Measurements from ENCODE around the gene CACNA1S.

The CACNA1S gene

GRCh38 chr1:201042779-201043461 is 69.3 kb downstream of the CACNA1S start:
- Histone ChIP-seq H3K4me1 (ENCODE audit: control insufficient read depth in 2 of 2, insufficient read depth in 1 of 2, low read depth in 1 of 2, low read length in 2 of 2) (peaks cover 10 to 14% of the 10 kb centered on the region in 2 donors), H2BK5ac (ENCODE audit: low read length) (no peak overlapping the region), H3K27me3 (ENCODE audit: control insufficient read depth in 3 of 3, insufficient read depth in 3 of 3, low read depth in 1 of 3, low read length in 3 of 3) (peaks cover 0 to 5% (median 0%) of the 10 kb centered on the region in 3 experiments), H3K4me3 (ENCODE audit: low read length in 2 of 2) (no peak overlapping the region), H3K79me1 (ENCODE audit: low read depth, low read length) (no peaks in the 10 kb centered on the region), H3K4me2 (ENCODE audit: insufficient read depth, low read length, poor library complexity, severe bottlenecking) (no peak overlapping the region), H2BK120ac (ENCODE audit: low read depth, low read length) (no peak overlapping the region), H4K91ac (ENCODE audit: low read depth, low read length, poor library complexity) (no peak overlapping the region), H3K27ac (replicated peaks; ENCODE audit: low read length) (no peak overlapping the region), H2AK5ac (ENCODE audit: low read depth, low read length) (no peak overlapping the region), H3K36me3 (replicated peaks in 1 of 2; ENCODE audit: control insufficient read depth in 2 of 2, insufficient read depth in 2 of 2, low read length in 2 of 2) (no peaks in the 10 kb centered on the region), H2BK15ac (ENCODE audit: low read length) (no peak overlapping the region), H3K14ac (ENCODE audit: low read length) (no peak overlapping the region), H2AFZ (ENCODE audit: low read length) (peak overlapping the region; percentile 36), H2BK12ac (ENCODE audit: low read length) (no peak overlapping the region), H3K9ac (ENCODE audit: low read depth, low read length, poor library complexity) (no peak overlapping the region), H3K9me3 (replicated peaks in 1 of 2; ENCODE audit: control insufficient read depth in 2 of 2, insufficient read depth in 1 of 2, low read depth in 1 of 2, low read length in 2 of 2) (no peaks in the 10 kb centered on the region), H3K4ac (ENCODE audit: low read length) (no peak overlapping the region), H3K18ac (ENCODE audit: low read length) (peak overlapping the region; percentile 6), H3K23ac (ENCODE audit: low read depth, low read length, poor library complexity) (no peak overlapping the region), H4K8ac (ENCODE audit: low read depth, low read length) (no peak overlapping the region)
- peak; percentile 61 for DNase-seq (ENCODE audit: low spot score)
- WGBS, 2 donors (ENCODE audit: extremely low coverage in 2 of 2, insufficient read length in 2 of 2, insufficient replicate concordance in 1 of 2) = no CpG with 5 or more reads among the region's 13 CpGs

- H3K4ac ChIP-seq (ENCODE audit: low read length) = no peak overlapping the region
- H3K36me3 ChIP-seq (replicated peaks in 1 of 2; ENCODE audit: control insufficient read depth in 2 of 2, insufficient read depth in 2 of 2, low read length in 2 of 2) = no peaks in the 10 kb centered on the region
- no peak for DNase-seq (ENCODE audit: low spot score)
- peaks cover 0 to 10% (median 0%) of the 10 kb centered on the region in 3 experiments for H3K27me3 ChIP-seq (ENCODE audit: control insufficient read depth in 3 of 3, insufficient read depth in 3 of 3, low read depth in 1 of 3, low read length in 3 of 3)
- no peak overlapping the region for H2AFZ ChIP-seq (ENCODE audit: low read length)
- H3K14ac ChIP-seq (ENCODE audit: low read length) = no peak overlapping the region
- H3K9ac ChIP-seq (ENCODE audit: low read depth, low read length, poor library complexity) = no peak overlapping the region
- H3K4me1 ChIP-seq (ENCODE audit: control insufficient read depth in 2 of 2, insufficient read depth in 1 of 2, low read depth in 1 of 2, low read length in 2 of 2) = peaks cover 10 to 14% of the 10 kb centered on the region in 2 donors
- H3K18ac ChIP-seq (ENCODE audit: low read length) = no peak overlapping the region
- no peak overlapping the region for H4K91ac ChIP-seq (ENCODE audit: low read depth, low read length, poor library complexity)
- H2BK5ac ChIP-seq (ENCODE audit: low read length) = no peak overlapping the region
- H3K9me3 ChIP-seq (replicated peaks in 1 of 2; ENCODE audit: control insufficient read depth in 2 of 2, insufficient read depth in 1 of 2, low read depth in 1 of 2, low read length in 2 of 2) = no peaks in the 10 kb centered on the region
- no peak overlapping the region for H3K4me3 ChIP-seq (ENCODE audit: low read length in 2 of 2)
- H3K23ac ChIP-seq (ENCODE audit: low read depth, low read length, poor library complexity) = no peak overlapping the region
- H2AK5ac ChIP-seq (ENCODE audit: low read depth, low read length) = peak overlapping the region; percentile 85
- no peaks in the 10 kb centered on the region for H3K79me1 ChIP-seq (ENCODE audit: low read depth, low read length)
- peak overlapping the region; percentile 63 for H2BK12ac ChIP-seq (ENCODE audit: low read length)
- no peak overlapping the region for H3K4me2 ChIP-seq (ENCODE audit: insufficient read depth, low read length, poor library complexity, severe bottlenecking)
- no peak overlapping the region for H4K8ac ChIP-seq (ENCODE audit: low read depth, low read length)
- no peak overlapping the region for H2BK120ac ChIP-seq (ENCODE audit: low read depth, low read length)
- H2BK15ac ChIP-seq (ENCODE audit: low read length) = no peak overlapping the region
- WGBS, 2 donors (ENCODE audit: extremely low coverage in 2 of 2, insufficient read length in 2 of 2, insufficient replicate concordance in 1 of 2) = no CpG with 5 or more reads among the region's 2 CpGs
- no peak overlapping the region for H3K27ac ChIP-seq (replicated peaks; ENCODE audit: low read length)
These were observed 71.2 kb downstream of the CACNA1S start for GRCh38 chr1:201041011-201041410.

- no peaks in the 10 kb centered on the region for H3K36me3 ChIP-seq (replicated peaks in 1 of 2; ENCODE audit: control insufficient read depth in 2 of 2, insufficient read depth in 2 of 2, low read length in 2 of 2)
- no peaks in the 10 kb centered on the region for H3K9me3 ChIP-seq (replicated peaks in 1 of 2; ENCODE audit: control insufficient read depth in 2 of 2, insufficient read depth in 1 of 2, low read depth in 1 of 2, low read length in 2 of 2)
- H2AK5ac ChIP-seq (ENCODE audit: low read depth, low read length) = no peak overlapping the region
- H3K14ac ChIP-seq (ENCODE audit: low read length) = no peak overlapping the region
- H4K91ac ChIP-seq (ENCODE audit: low read depth, low read length, poor library complexity) = no peak overlapping the region
- peak overlapping the region; percentile 85 for H3K18ac ChIP-seq (ENCODE audit: low read length)
- H3K4me1 ChIP-seq (ENCODE audit: control insufficient read depth in 2 of 2, insufficient read depth in 1 of 2, low read depth in 1 of 2, low read length in 2 of 2) = peaks cover 10 to 14% of the 10 kb centered on the region in 2 donors
- no peak overlapping the region for H2BK5ac ChIP-seq (ENCODE audit: low read length)
- H4K8ac ChIP-seq (ENCODE audit: low read depth, low read length) = no peak overlapping the region
- H3K27me3 ChIP-seq (ENCODE audit: control insufficient read depth in 3 of 3, insufficient read depth in 3 of 3, low read depth in 1 of 3, low read length in 3 of 3) = peaks cover 0 to 7% (median 0%) of the 10 kb centered on the region in 3 experiments
- H2AFZ ChIP-seq (ENCODE audit: low read length) = peak overlapping the region; percentile 58
- H3K4me2 ChIP-seq (ENCODE audit: insufficient read depth, low read length, poor library complexity, severe bottlenecking) = no peak overlapping the region
- no CpG with 5 or more reads among the region's 5 CpGs for WGBS, 2 donors (ENCODE audit: extremely low coverage in 2 of 2, insufficient read length in 2 of 2, insufficient replicate concordance in 1 of 2)
- no peak overlapping the region for H3K4me3 ChIP-seq (ENCODE audit: low read length in 2 of 2)
- no peak overlapping the region for H2BK15ac ChIP-seq (ENCODE audit: low read length)
- no peak overlapping the region for H3K27ac ChIP-seq (replicated peaks; ENCODE audit: low read length)
- no peaks in the 10 kb centered on the region for H3K79me1 ChIP-seq (ENCODE audit: low read depth, low read length)
- no peak overlapping the region for H2BK120ac ChIP-seq (ENCODE audit: low read depth, low read length)
- no peak overlapping the region for H2BK12ac ChIP-seq (ENCODE audit: low read length)
- no peak overlapping the region for H3K9ac ChIP-seq (ENCODE audit: low read depth, low read length, poor library complexity)
- no peak overlapping the region for H3K23ac ChIP-seq (ENCODE audit: low read depth, low read length, poor library complexity)
- H3K4ac ChIP-seq (ENCODE audit: low read length) = no peak overlapping the region
- DNase-seq (ENCODE audit: low spot score) = no peak
These were observed 72.3 kb downstream of the CACNA1S start for GRCh38 chr1:201039876-201040275.

GRCh38 chr1:201039418-201039817 is 72.8 kb downstream of the CACNA1S start:
- Histone ChIP-seq H3K27ac (replicated peaks; ENCODE audit: low read length) (no peak overlapping the region), H3K4ac (ENCODE audit: low read length) (no peak overlapping the region), H3K27me3 (ENCODE audit: control insufficient read depth in 3 of 3, insufficient read depth in 3 of 3, low read depth in 1 of 3, low read length in 3 of 3) (peaks cover 0 to 7% (median 0%) of the 10 kb centered on the region in 3 experiments), H3K79me1 (ENCODE audit: low read depth, low read length) (no peaks in the 10 kb centered on the region), H2AFZ (ENCODE audit: low read length) (peak overlapping the region; percentile 58), H3K9me3 (replicated peaks in 1 of 2; ENCODE audit: control insufficient read depth in 2 of 2, insufficient read depth in 1 of 2, low read depth in 1 of 2, low read length in 2 of 2) (no peaks in the 10 kb centered on the region), H3K9ac (ENCODE audit: low read depth, low read length, poor library complexity) (no peak overlapping the region), H3K36me3 (replicated peaks in 1 of 2; ENCODE audit: control insufficient read depth in 2 of 2, insufficient read depth in 2 of 2, low read length in 2 of 2) (no peaks in the 10 kb centered on the region), H4K8ac (ENCODE audit: low read depth, low read length) (no peak overlapping the region), H3K4me2 (ENCODE audit: insufficient read depth, low read length, poor library complexity, severe bottlenecking) (no peak overlapping the region), H3K4me1 (ENCODE audit: control insufficient read depth in 2 of 2, insufficient read depth in 1 of 2, low read depth in 1 of 2, low read length in 2 of 2) (peaks cover 10 to 14% of the 10 kb centered on the region in 2 donors), H3K18ac (ENCODE audit: low read length) (peak overlapping the region; percentile 85), H2BK15ac (ENCODE audit: low read length) (no peak overlapping the region), H2BK120ac (ENCODE audit: low read depth, low read length) (no peak overlapping the region), H3K4me3 (ENCODE audit: low read length in 2 of 2) (no peak overlapping the region), H4K91ac (ENCODE audit: low read depth, low read length, poor library complexity) (no peak overlapping the region), H3K23ac (ENCODE audit: low read depth, low read length, poor library complexity) (no peak overlapping the region), H3K14ac (ENCODE audit: low read length) (no peak overlapping the region), H2BK12ac (ENCODE audit: low read length) (no peak overlapping the region), H2AK5ac (ENCODE audit: low read depth, low read length) (no peak overlapping the region), H2BK5ac (ENCODE audit: low read length) (no peak overlapping the region)
- WGBS, 2 donors (ENCODE audit: extremely low coverage in 2 of 2, insufficient read length in 2 of 2, insufficient replicate concordance in 1 of 2) = no CpG with 5 or more reads among the region's 2 CpGs
- no peak for DNase-seq (ENCODE audit: low spot score)

Data from neuronal stem cell (in vitro differentiated cells).